Caco-2 (cell line): ENCODE measurements around the gene DIRAS1. TPM values are rescaled to one million over a fixed set of nuclear protein-coding genes. Genes with fewer than 3 reads are reported as not detected.

Experiments
- BruUV-seq: library from RNA; stranded (reverse); fragments of 400-500 nt; replicated peaks from 2 replicates; lab custom pipeline; 2021; lab: Mats Ljungman, UMichigan
- CTCF ChIA-PET: fragments of 300-600 bp; sonication (Branson Sonifier 250); formaldehyde crosslinking; loops from one replicate; lab custom pipeline; 2022; ENCODE audit warnings: antibody characterized with exemption; lab: Charles Lee
- POLR2A ChIA-PET: fragments of 300-600 bp; sonication (Branson Sonifier 250); formaldehyde crosslinking; loops from one replicate; lab custom pipeline; 2022; ENCODE audit warnings: antibody characterized with exemption; lab: Charles Lee
- DNase-seq, 2 experiments: peaks; one replicate each; pipeline versions ENCODE4 v3.0.0 to v3.0.0-alpha.2; 2020 to 2022
- H3K27me3 ChIP-seq: replicated peaks from 2 replicates; pipeline ENCODE4 v1.6.0; 2011; ENCODE audit warnings: low read length; ENCODE audit not compliant: control insufficient read depth, insufficient read depth
- H3K36me3 ChIP-seq: 2 replicates; pipeline ENCODE4 v1.5.1; 2011; ENCODE audit warnings: low read length; ENCODE audit not compliant: control insufficient read depth, insufficient read depth
- H3K4me1 ChIP-seq: fragments of 250-450 bp; sonication (Bioruptor Pico); 2 replicates; pipeline ENCODE4 v1.5.1; 2020; ENCODE audit warnings: mild to moderate bottlenecking
- H3K4me3 ChIP-seq: 2 replicates; pipeline ENCODE4 v1.5.1; 2011; ENCODE audit warnings: low read depth, mild to moderate bottlenecking, control low read depth, low read length
- H3K9me3 ChIP-seq: fragments of 250-450 bp; sonication (Bioruptor Pico); 2 replicates; pipeline ENCODE4 v1.5.1; 2020; ENCODE audit warnings: mild to moderate bottlenecking, moderate library complexity
- H3K27ac Mint-ChIP-seq: one replicate; pipeline ENCODE4 v1.8.0; 2022; ENCODE audit warnings: mixed read lengths; ENCODE audit not compliant: unreplicated experiment
- H3K27me3 Mint-ChIP-seq: one replicate; pipeline ENCODE4 v1.8.0; 2022; ENCODE audit warnings: mixed read lengths; ENCODE audit not compliant: insufficient read depth, unreplicated experiment
- H3K36me3 Mint-ChIP-seq: one replicate; pipeline ENCODE4 v1.8.0; 2022; ENCODE audit warnings: mild to moderate bottlenecking, mixed read lengths; ENCODE audit not compliant: insufficient read depth, unreplicated experiment
- H3K4me1 Mint-ChIP-seq: one replicate; pipeline ENCODE4 v1.8.0; 2022; ENCODE audit warnings: low read depth, mixed read lengths; ENCODE audit not compliant: unreplicated experiment
- H3K4me3 Mint-ChIP-seq: one replicate; pipeline ENCODE4 v1.8.0; 2022; ENCODE audit warnings: mild to moderate bottlenecking, moderate library complexity, mixed read lengths; ENCODE audit not compliant: unreplicated experiment
- H3K9me3 Mint-ChIP-seq: one replicate; pipeline ENCODE4 v1.8.0; 2022; ENCODE audit warnings: mixed read lengths; ENCODE audit not compliant: unreplicated experiment
- intact Hi-C: fragments of 100-400 bp; cut with micrococcal nuclease; formaldehyde crosslinking; loops from one replicate; pipeline ENCODE4 v1.10.0; 2022; ENCODE audit not compliant: unreplicated experiment
- total RNA-seq: library from RNA; stranded (reverse); gene quantifications from 2 replicates; pipeline ENCODE4 v1.2.3, GENCODE V29; 2022
- TF ChIP-seq, protein P1 (sequence below), 2 experiments: fragments of 200-600 bp in 1 of 2; IDR thresholded peaks; 1 replicate in 1 of 2; 2 replicates in 1 of 2; pipeline versions ENCODE4 v1.5.1 to v1.8.0; 2011 to 2022; ENCODE audit warnings: antibody characterized with exemption in 1 of 2, control low read depth in 1 of 2, inconsistent platforms in 1 of 2, low read depth in 1 of 2, low read length in 1 of 2, mild to moderate bottlenecking in 1 of 2, moderate library complexity in 1 of 2; ENCODE audit not compliant: insufficient read depth in 1 of 2, severe bottlenecking in 1 of 2, unreplicated experiment in 1 of 2

DIRAS1 gene
- total RNA-seq, 1 experiment from 2014 or later, result 2.3 TPM

DNA sequence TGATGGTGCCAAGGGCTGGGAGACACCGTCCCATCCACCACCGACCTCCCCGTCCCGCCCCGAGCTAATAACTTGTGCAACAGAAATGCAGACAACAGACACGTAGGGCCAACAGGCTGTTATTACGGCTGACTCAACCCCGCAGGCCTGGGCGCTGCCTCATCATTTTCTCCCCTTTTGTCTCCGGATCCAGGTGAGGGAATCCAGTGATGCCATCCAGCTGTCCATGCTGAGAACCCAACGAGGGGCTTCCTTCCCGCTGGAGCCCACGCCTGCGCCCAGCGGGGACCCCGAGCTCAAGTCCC, 6.4 kb upstream of the DIRAS1 start:
- ChIA-PET CTCF (interaction anchor here (1.6 kb wide), 1 partner anchor 79 kb away, joined by 4 read pairs; no protein-coding TSS in a partner anchor), POLR2A (no interaction called here)
- H3K27ac Mint-ChIP-seq, result no peak overlapping the region
- no peaks in the 10 kb centered on the region for H3K4me1 ChIP-seq
- no peaks in the 10 kb centered on the region for H3K4me1 Mint-ChIP-seq
- H3K36me3 ChIP-seq, result no peaks in the 10 kb centered on the region
- no peak overlapping the region for H3K4me3 Mint-ChIP-seq
- no peak overlapping the region for H3K4me3 ChIP-seq
- H3K9me3 Mint-ChIP-seq, result no peaks in the 10 kb centered on the region
- no peak for DNase-seq
- no peaks in the 10 kb centered on the region for H3K9me3 ChIP-seq
- no peaks in the 10 kb centered on the region for H3K36me3 Mint-ChIP-seq
- peaks cover 6% of the 10 kb centered on the region for H3K27me3 Mint-ChIP-seq
- BruUV-seq, result no TSS peak
- intact Hi-C loops, result no loop called here
- no peaks in the 10 kb centered on the region for H3K27me3 ChIP-seq
- TF ChIP-seq, protein P1, sequence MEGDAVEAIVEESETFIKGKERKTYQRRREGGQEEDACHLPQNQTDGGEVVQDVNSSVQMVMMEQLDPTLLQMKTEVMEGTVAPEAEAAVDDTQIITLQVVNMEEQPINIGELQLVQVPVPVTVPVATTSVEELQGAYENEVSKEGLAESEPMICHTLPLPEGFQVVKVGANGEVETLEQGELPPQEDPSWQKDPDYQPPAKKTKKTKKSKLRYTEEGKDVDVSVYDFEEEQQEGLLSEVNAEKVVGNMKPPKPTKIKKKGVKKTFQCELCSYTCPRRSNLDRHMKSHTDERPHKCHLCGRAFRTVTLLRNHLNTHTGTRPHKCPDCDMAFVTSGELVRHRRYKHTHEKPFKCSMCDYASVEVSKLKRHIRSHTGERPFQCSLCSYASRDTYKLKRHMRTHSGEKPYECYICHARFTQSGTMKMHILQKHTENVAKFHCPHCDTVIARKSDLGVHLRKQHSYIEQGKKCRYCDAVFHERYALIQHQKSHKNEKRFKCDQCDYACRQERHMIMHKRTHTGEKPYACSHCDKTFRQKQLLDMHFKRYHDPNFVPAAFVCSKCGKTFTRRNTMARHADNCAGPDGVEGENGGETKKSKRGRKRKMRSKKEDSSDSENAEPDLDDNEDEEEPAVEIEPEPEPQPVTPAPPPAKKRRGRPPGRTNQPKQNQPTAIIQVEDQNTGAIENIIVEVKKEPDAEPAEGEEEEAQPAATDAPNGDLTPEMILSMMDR (IDR thresholded peaks at IDR 0.05; ENCODE audit: insufficient read depth in 1 of 2, low read depth in 1 of 2, low read length in 1 of 2, severe bottlenecking in 1 of 2, unreplicated experiment in 1 of 2), result no peak

DNA sequence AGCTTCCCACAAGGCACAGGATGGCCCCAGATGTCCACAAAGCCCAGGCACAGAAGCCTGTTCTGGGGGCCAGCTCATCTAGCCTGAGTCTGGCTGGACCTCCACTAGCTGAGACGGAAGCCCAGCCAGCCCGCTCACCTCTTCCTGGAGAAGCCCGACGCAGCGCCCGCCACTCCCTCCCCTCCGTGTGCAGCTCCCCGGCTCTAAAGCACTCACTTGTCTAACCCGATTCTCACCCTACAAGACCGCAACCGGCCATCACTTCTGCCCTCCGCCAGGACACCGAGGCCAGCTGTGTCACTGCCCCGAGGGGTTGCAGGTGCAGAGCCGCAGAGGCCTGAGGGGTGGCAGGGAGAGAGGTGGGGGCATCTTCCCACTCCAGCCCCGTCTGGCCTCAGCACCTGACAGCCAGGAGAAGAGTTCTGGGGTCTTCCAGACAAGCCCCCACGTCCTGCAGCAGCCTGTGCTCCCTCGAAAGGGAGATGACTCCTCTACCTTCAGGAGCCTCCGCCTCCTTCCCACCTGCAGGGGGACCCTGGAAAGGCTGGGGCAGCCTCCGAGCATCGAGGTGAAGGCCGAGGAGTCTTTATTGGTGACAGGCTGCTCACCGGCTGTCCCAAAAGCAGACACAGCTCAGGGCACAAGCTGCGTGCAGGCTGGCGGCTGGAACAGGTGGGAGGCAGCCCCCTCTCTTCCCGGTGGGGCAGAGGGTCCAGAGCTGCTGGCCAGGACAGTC, 5.9 kb upstream of the DIRAS1 start:
- H3K9me3 ChIP-seq, result no peaks in the 10 kb centered on the region
- H3K36me3 ChIP-seq, result no peaks in the 10 kb centered on the region
- H3K9me3 Mint-ChIP-seq, result no peaks in the 10 kb centered on the region
- intact Hi-C loops, result no loop called here
- H3K4me1 Mint-ChIP-seq, result no peaks in the 10 kb centered on the region
- POLR2A ChIA-PET, result no interaction called here
- no peak overlapping the region for H3K4me3 Mint-ChIP-seq
- H3K27me3 Mint-ChIP-seq, result peaks cover 8% of the 10 kb centered on the region
- H3K4me3 ChIP-seq, result no peak overlapping the region
- CTCF ChIA-PET, result interaction anchor here (1.6 kb wide), 1 partner anchor 79 kb away, joined by 4 read pairs; no protein-coding TSS in a partner anchor
- H3K27ac Mint-ChIP-seq, result no peak overlapping the region
- H3K27me3 ChIP-seq, result no peaks in the 10 kb centered on the region
- TF ChIP-seq, protein P1 (IDR thresholded peaks at IDR 0.05; ENCODE audit: insufficient read depth in 1 of 2, low read depth in 1 of 2, low read length in 1 of 2, severe bottlenecking in 1 of 2, unreplicated experiment in 1 of 2), result peak in 1 of 2 experiments; percentile 7
- H3K36me3 Mint-ChIP-seq, result no peaks in the 10 kb centered on the region
- no TSS peak for BruUV-seq
- no peak for DNase-seq
- H3K4me1 ChIP-seq, result no peaks in the 10 kb centered on the region

DNA sequence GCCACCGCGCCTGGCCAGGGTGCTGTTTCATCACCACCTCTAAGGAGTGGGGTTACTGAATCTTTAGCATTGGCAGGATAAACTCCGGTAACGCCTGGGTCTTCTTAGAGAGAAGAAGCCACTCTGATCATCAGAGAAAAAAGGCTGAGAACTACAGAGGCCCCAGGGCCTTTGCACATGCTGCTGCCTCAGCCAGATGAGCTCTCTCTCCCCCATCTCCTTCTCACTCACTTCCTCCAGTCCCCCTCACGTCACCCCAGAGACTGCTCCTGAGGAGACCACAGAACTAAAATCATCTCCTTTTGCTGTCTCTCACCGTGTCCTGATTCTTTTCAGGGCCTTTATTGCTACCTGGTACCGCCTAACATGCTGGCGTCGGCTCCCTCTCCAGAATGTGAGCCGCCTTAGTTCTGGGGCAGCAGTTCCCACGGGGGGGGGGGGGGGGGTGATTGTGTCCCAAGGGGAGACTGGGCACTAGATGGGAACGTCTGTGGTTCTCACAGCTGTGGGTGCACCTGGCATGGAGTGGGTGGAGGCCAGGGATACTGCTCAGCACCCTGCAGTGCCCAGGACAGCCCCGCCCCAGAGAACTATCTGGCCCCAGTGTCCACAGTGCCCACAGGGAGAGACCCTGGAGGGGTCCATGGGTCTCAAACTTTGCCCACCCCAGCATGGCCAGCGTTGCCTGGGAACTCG, 5.1 kb upstream of the DIRAS1 start:
- POLR2A ChIA-PET, result no interaction called here
- Mint-ChIP-seq H3K36me3 (no peaks in the 10 kb centered on the region), H3K27ac (no peak overlapping the region), H3K4me3 (no peak overlapping the region), H3K27me3 (peaks cover 8% of the 10 kb centered on the region), H3K4me1 (no peaks in the 10 kb centered on the region), H3K9me3 (no peaks in the 10 kb centered on the region)
- Histone ChIP-seq H3K36me3 (no peaks in the 10 kb centered on the region), H3K4me1 (no peaks in the 10 kb centered on the region), H3K4me3 (no peak overlapping the region), H3K9me3 (no peaks in the 10 kb centered on the region), H3K27me3 (no peaks in the 10 kb centered on the region)
- intact Hi-C loops, result no loop called here
- no peak for DNase-seq
- CTCF ChIA-PET, result no interaction called here
- no TSS peak for BruUV-seq
- TF ChIP-seq, protein P1 (IDR thresholded peaks at IDR 0.05; ENCODE audit: insufficient read depth in 1 of 2, low read depth in 1 of 2, low read length in 1 of 2, severe bottlenecking in 1 of 2, unreplicated experiment in 1 of 2), result no peak
